Bronchial epithelial cell (primary cell): ENCODE measurements around the gene NGB. TPM values are rescaled to one million over a fixed set of nuclear protein-coding genes. Genes with fewer than 3 reads are reported as not detected.
"Not testable (repeated sequence)": the region's sequence is repeated elsewhere in the genome, so short reads cannot be mapped to it uniquely, and the experiment has no call there.

Experiments
- DNase-seq: peaks from one replicate; pipeline ENCODE4 v3.0.0-alpha.2; 2010; ENCODE audit warnings: low read depth
- FAIRE-seq: peaks from 2 replicates; lab custom pipeline; 2011; peaks lifted over from hg19 to GRCh38; lab: Jason Lieb, UNC
- H3K27me3 ChIP-seq: 2 replicates; pipeline ENCODE4 v1.5.1; 2011; ENCODE audit warnings: low read length; ENCODE audit not compliant: control insufficient read depth, insufficient read depth
- H3K36me3 ChIP-seq: 2 replicates; pipeline ENCODE4 v1.5.1; 2011; ENCODE audit warnings: low read length; ENCODE audit not compliant: control insufficient read depth, insufficient read depth
- H3K4me3 ChIP-seq: 2 replicates; pipeline ENCODE4 v1.5.1; 2011; ENCODE audit warnings: mild to moderate bottlenecking, low read depth, low read length, control low read depth
- total RNA-seq: library from RNA; depleted of rRNA; stranded (reverse); fragments of >200 nt; gene quantifications from 2 replicates; pipeline ENCODE4 v1.2.1, GENCODE V29; 2014
- TF ChIP-seq, protein P1 (sequence below): IDR thresholded peaks from 2 replicates; pipeline ENCODE4 v1.5.1; 2011; ENCODE audit warnings: mild to moderate bottlenecking, moderate library complexity, low read length, control low read depth, inconsistent platforms; ENCODE audit not compliant: insufficient read depth, severe bottlenecking

The NGB gene
- total RNA-seq, 1 donor from 2014 or later: 0.26 TPM

DNA sequence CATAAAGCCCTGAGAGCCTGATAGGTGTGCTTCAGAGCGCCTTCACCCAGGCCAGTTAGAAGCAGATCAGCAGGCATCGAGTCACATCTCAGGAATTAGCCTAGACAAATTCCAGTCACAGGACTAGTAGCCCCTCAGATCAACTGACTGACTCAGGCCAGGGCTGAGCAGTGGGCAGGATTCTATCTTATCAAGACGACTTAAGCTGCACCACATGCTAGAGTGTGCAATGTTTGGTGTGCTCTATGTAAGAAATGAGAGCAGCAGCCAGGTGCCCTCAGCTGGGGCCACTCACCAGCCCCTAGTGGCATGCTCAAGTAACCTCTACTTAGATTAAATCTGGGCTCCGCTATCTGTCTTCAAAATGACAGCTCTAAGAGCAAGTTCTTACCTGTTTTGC is 19.7 kb upstream of the NGB start:
- Histone ChIP-seq H3K4me3 (no peak overlapping the region), H3K27me3 (no peaks in the 10 kb centered on the region), H3K36me3 (peaks cover 1% of the 10 kb centered on the region)
- TF ChIP-seq, protein P1, sequence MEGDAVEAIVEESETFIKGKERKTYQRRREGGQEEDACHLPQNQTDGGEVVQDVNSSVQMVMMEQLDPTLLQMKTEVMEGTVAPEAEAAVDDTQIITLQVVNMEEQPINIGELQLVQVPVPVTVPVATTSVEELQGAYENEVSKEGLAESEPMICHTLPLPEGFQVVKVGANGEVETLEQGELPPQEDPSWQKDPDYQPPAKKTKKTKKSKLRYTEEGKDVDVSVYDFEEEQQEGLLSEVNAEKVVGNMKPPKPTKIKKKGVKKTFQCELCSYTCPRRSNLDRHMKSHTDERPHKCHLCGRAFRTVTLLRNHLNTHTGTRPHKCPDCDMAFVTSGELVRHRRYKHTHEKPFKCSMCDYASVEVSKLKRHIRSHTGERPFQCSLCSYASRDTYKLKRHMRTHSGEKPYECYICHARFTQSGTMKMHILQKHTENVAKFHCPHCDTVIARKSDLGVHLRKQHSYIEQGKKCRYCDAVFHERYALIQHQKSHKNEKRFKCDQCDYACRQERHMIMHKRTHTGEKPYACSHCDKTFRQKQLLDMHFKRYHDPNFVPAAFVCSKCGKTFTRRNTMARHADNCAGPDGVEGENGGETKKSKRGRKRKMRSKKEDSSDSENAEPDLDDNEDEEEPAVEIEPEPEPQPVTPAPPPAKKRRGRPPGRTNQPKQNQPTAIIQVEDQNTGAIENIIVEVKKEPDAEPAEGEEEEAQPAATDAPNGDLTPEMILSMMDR: no peak
- FAIRE-seq: no peak
- DNase-seq: peak; percentile 40

DNA sequence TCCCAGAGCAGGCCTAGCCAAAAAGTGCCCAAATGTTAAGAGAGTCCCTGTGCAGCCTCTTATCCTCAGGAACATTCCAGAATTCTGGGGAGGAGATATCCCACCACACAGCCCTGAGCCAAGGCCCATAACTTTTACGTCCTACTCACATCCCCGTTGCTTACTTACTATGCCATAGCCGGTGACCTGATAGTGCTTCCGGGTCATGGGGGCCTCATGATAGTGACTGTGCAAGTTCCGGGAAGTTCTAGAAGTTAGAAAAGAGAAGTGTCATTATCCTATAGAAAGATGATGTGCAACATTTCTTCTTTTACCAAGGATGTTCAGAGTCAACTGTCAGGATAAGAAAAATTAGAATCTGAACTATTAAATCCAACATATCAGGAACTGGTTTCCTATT is 15.6 kb upstream of the NGB start:
- H3K4me3 ChIP-seq: no peak overlapping the region
- H3K36me3 ChIP-seq: peaks cover 6% of the 10 kb centered on the region
- DNase-seq: no peak
- no peak for FAIRE-seq
- no peaks in the 10 kb centered on the region for H3K27me3 ChIP-seq
- TF ChIP-seq, protein P1: no peak

GRCh38 chr14:77284466-77284865 is 13.5 kb upstream of the NGB start:
- TF ChIP-seq, protein P1: no peak
- Histone ChIP-seq H3K4me3 (no peak overlapping the region), H3K36me3 (peaks cover 8% of the 10 kb centered on the region), H3K27me3 (no peaks in the 10 kb centered on the region)
- peak; percentile 23 for FAIRE-seq
- DNase-seq: no peak

- Histone ChIP-seq H3K36me3 (peaks cover 10% of the 10 kb centered on the region), H3K27me3 (no peaks in the 10 kb centered on the region), H3K4me3 (no peak overlapping the region)
- DNase-seq (no peak), FAIRE-seq (no peak)
- TF ChIP-seq, protein P1: no peak
These were observed 13.1 kb upstream of the NGB start for GRCh38 chr14:77284066-77284465.

DNA sequence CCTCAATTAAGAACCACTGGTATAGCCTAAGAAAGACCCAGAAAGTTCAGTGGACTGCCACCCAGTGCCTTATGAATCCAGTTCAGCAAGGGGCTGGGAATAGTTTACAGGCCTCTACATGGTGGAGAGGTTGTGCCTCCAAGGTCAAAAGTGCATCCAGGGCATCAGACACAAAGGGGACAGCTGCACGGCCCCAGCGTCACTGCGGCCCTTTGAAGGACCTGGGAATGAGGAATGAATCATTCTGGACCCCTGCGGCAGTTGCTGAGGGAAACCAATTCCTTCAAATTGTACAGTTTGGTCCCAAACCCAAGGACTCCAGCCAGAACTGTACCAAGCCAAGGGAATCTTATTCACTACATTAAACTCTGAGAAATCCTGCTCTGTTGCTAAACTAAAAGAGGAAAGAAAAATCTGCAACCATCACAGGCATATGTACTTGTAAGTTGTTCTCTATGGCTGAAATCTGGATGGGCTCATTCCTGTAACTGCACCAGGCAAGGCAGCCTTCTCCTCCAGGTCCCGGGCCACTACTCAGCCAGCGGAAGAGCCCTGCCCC is 10.9 kb upstream of the NGB start:
- H3K27me3 ChIP-seq: no peaks in the 10 kb centered on the region
- no peak overlapping the region for H3K4me3 ChIP-seq
- TF ChIP-seq, protein P1: no peak
- peaks cover 14% of the 10 kb centered on the region for H3K36me3 ChIP-seq
- DNase-seq (no peak), FAIRE-seq (no peak)

- H3K36me3 ChIP-seq: peaks cover 15% of the 10 kb centered on the region
- not testable (repeated sequence) for H3K4me3 ChIP-seq, H3K27me3 ChIP-seq, DNase-seq, FAIRE-seq
These were observed 9.9 kb upstream of the NGB start for GRCh38 chr14:77280921-77281320.
